ENCODE data around the gene DMRTC2.

Gene DMRTC2

GRCh38 chr19:41898235-41898634 lies 53.4 kb downstream of the DMRTC2 start:
- TF ChIP-seq CTCF (IDR thresholded peaks at IDR 0.05; ENCODE audit: control insufficient read depth, insufficient read depth, low read depth, low read length, missing control alignments), result no peak
- H3K4me3 ChIP-seq (ENCODE audit: control insufficient read depth, low read depth, low read length), result no peak overlapping the region
- no peak for DNase-seq (ENCODE audit: low read depth)
